ENCODE data around the gene ATP6V1G1.

ATP6V1G1 gene

DNA sequence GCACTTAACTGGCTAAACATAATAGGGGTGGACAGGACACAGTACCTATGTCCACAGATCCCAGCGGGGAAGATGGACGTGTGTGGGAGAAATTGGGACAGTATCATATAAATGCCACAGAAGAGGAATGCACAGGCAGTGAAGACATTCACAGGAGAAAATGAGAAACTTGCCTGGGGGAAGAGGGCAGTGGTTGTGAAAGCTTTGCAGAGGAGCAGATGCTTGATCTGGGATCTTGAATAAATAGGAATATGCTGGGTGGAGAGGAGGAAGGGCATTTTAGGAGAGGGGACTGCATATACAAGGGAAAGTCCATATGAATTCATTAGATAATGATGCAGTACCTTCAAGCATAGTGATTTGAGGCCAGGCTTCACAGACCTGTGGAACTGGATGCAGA, 37.1 kb downstream of the ATP6V1G1 start:
- H3K4me1 ChIP-seq (ENCODE audit: low read length): peaks cover under 1% of the 10 kb centered on the region; the same call in 1 of the 2 replicates
- H3K4me3 ChIP-seq (ENCODE audit: low read length): no peak overlapping the region
- no peaks in the 10 kb centered on the region for H3K9me2 ChIP-seq (replicated peaks; ENCODE audit: insufficient read depth, low read length)
- H3F3A ChIP-seq (ENCODE audit: insufficient read depth, low read length): no peaks in the 10 kb centered on the region
- no peak overlapping the region for H3K4me2 ChIP-seq (ENCODE audit: low read depth, low read length)
- TF ChIP-seq EZH2 (optimal IDR thresholded peaks at IDR 0.05; ENCODE audit: low read depth, low read length) (no peak), EZH2phosphoT487 (IDR thresholded peaks at IDR 0.05; ENCODE audit: low read length) (no peak)
- TF ChIP-seq, protein P1, sequence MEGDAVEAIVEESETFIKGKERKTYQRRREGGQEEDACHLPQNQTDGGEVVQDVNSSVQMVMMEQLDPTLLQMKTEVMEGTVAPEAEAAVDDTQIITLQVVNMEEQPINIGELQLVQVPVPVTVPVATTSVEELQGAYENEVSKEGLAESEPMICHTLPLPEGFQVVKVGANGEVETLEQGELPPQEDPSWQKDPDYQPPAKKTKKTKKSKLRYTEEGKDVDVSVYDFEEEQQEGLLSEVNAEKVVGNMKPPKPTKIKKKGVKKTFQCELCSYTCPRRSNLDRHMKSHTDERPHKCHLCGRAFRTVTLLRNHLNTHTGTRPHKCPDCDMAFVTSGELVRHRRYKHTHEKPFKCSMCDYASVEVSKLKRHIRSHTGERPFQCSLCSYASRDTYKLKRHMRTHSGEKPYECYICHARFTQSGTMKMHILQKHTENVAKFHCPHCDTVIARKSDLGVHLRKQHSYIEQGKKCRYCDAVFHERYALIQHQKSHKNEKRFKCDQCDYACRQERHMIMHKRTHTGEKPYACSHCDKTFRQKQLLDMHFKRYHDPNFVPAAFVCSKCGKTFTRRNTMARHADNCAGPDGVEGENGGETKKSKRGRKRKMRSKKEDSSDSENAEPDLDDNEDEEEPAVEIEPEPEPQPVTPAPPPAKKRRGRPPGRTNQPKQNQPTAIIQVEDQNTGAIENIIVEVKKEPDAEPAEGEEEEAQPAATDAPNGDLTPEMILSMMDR (IDR thresholded peaks at IDR 0.05; ENCODE audit: low read length): no peak
- H3K9me3 ChIP-seq (replicated peaks; ENCODE audit: insufficient read depth, low read length): no peaks in the 10 kb centered on the region
- no peak for DNase-seq
- peaks cover 21% of the 10 kb centered on the region for H3K36me3 ChIP-seq (replicated peaks; ENCODE audit: insufficient read depth, low read length)
- peaks cover 78% of the 10 kb centered on the region for H3K79me2 ChIP-seq (ENCODE audit: low read length)
- no peak overlapping the region for H3K9ac ChIP-seq (ENCODE audit: low read length)
- no peak overlapping the region for H3K27ac ChIP-seq (ENCODE audit: low read length)
- no peak overlapping the region for H2AFZ ChIP-seq (ENCODE audit: low read length)
- H3K27me3 ChIP-seq (replicated peaks; ENCODE audit: insufficient read depth, low read length): no peaks in the 10 kb centered on the region
- no peaks in the 10 kb centered on the region for H4K20me1 ChIP-seq (ENCODE audit: insufficient read depth, low read length)

DNA sequence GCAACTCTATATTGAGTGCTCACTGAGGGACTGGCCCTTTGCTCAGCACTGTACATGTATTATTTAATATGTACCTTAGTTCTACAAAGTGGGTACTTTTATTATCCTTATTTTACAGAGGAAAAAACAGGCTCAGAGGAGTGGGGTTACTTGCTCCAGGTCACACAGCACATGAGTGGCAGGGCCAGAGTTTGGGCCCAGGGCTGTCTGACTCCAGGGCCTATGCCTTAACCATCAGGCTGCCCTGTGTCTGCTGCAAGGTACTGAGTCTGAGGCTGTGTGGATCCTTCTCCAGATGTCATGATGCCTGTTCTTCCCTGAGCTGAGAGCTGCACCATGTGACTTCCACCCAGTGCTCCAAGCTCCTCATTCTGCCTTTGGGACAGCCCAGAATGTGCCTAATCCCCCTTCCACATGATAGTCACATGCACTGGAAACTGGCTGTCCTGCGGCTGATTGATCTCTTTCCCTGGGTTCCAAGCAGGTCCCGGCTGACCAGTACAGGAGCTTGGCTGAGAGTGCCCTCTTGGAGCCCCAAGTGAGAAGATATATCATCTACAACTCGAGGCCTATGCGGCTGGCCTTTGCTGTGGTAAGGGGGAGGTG, 38.9 kb downstream of the ATP6V1G1 start:
- Histone ChIP-seq H3K4me1 (ENCODE audit: low read length) (no peaks in the 10 kb centered on the region), H3K9me3 (replicated peaks; ENCODE audit: insufficient read depth, low read length) (no peaks in the 10 kb centered on the region), H3K79me2 (ENCODE audit: low read length) (peaks cover 76% of the 10 kb centered on the region), H4K20me1 (ENCODE audit: insufficient read depth, low read length) (no peaks in the 10 kb centered on the region), H3K9me2 (replicated peaks; ENCODE audit: insufficient read depth, low read length) (no peaks in the 10 kb centered on the region), H3K27ac (ENCODE audit: low read length) (no peak overlapping the region), H3K4me3 (ENCODE audit: low read length) (no peak overlapping the region), H3F3A (ENCODE audit: insufficient read depth, low read length) (no peaks in the 10 kb centered on the region), H3K4me2 (ENCODE audit: low read depth, low read length) (no peak overlapping the region), H3K36me3 (replicated peaks; ENCODE audit: insufficient read depth, low read length) (peaks cover 18% of the 10 kb centered on the region), H3K27me3 (replicated peaks; ENCODE audit: insufficient read depth, low read length) (no peaks in the 10 kb centered on the region), H2AFZ (ENCODE audit: low read length) (no peak overlapping the region), H3K9ac (ENCODE audit: low read length) (no peak overlapping the region)
- no peak for TF ChIP-seq EZH2phosphoT487 (IDR thresholded peaks at IDR 0.05; ENCODE audit: low read length)
- TF ChIP-seq, protein P1 (IDR thresholded peaks at IDR 0.05; ENCODE audit: low read length): no peak
- no peak for DNase-seq

DNA sequence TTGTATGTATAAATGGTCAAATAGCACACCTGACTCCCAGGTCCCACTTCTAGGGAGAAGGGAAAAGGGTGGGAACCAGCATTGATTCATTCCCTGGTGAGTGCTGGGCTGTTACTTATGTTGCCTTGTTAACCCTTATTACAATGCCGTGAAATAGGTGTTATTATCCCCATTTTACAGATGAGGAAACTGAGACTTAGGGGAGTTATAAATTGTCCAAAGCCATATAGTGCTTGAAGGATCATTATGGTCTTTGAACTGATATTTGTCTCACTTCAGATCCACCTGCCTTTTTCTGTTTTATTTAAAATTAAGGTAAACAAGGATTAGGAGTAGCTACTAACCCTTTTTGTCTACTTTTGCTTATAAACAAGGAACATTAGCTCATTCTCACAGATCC, 40.0 kb downstream of the ATP6V1G1 start:
- no peak overlapping the region for H2AFZ ChIP-seq (ENCODE audit: low read length)
- H3K4me3 ChIP-seq (ENCODE audit: low read length): no peak overlapping the region
- peaks cover 69% of the 10 kb centered on the region for H3K79me2 ChIP-seq (ENCODE audit: low read length)
- no peak overlapping the region for H3K27ac ChIP-seq (ENCODE audit: low read length)
- no peaks in the 10 kb centered on the region for H3K9me2 ChIP-seq (replicated peaks; ENCODE audit: insufficient read depth, low read length)
- no peaks in the 10 kb centered on the region for H4K20me1 ChIP-seq (ENCODE audit: insufficient read depth, low read length)
- H3F3A ChIP-seq (ENCODE audit: insufficient read depth, low read length): no peaks in the 10 kb centered on the region
- no peak overlapping the region for H3K4me2 ChIP-seq (ENCODE audit: low read depth, low read length)
- H3K36me3 ChIP-seq (replicated peaks; ENCODE audit: insufficient read depth, low read length): peaks cover 15% of the 10 kb centered on the region
- no peaks in the 10 kb centered on the region for H3K9me3 ChIP-seq (replicated peaks; ENCODE audit: insufficient read depth, low read length)
- TF ChIP-seq EZH2 (optimal IDR thresholded peaks at IDR 0.05; ENCODE audit: low read depth, low read length) (no peak), EZH2phosphoT487 (IDR thresholded peaks at IDR 0.05; ENCODE audit: low read length) (no peak)
- TF ChIP-seq, protein P1 (IDR thresholded peaks at IDR 0.05; ENCODE audit: low read length): no peak
- no peaks in the 10 kb centered on the region for H3K27me3 ChIP-seq (replicated peaks; ENCODE audit: insufficient read depth, low read length)
- H3K4me1 ChIP-seq (ENCODE audit: low read length): no peaks in the 10 kb centered on the region
- no peak overlapping the region for H3K9ac ChIP-seq (ENCODE audit: low read length)
- DNase-seq: no peak

Data from MM.1S (cell line).